GM12878 (cell line): ENCODE measurements around the gene TACR1. TPM values are rescaled to one million over a fixed set of nuclear protein-coding genes. Genes with fewer than 3 reads are reported as not detected.

ENCODE experiments used
- ATAC-seq: fragments of 200-7000 bp; cut with Tn5 transposase; 3 replicates; pipeline ENCODE4 v1.9.1; 2020; ENCODE audit warnings: mild to moderate bottlenecking, moderate library complexity
- BruUV-seq: library from RNA; stranded (reverse); fragments of 400-500 nt; replicated peaks from 2 replicates; lab custom pipeline; 2021; lab: Mats Ljungman, UMichigan
- CTCF ChIA-PET: fragments of 300-600 bp; sonication (Branson Sonifier 250); formaldehyde crosslinking; extraction: SDS; loops from one replicate; lab custom pipeline; 2021; ENCODE audit warnings: inconsistent platforms; lab: Yijun Ruan, JAX
- POLR2A ChIA-PET: fragments of 350-600 bp; formaldehyde crosslinking; extraction: SDS; loops from one replicate; lab custom pipeline; 2021; ENCODE audit warnings: inconsistent platforms; lab: Charles Lee
- RAD21 ChIA-PET: fragments of 300-600 bp; sonication (Branson Sonifier 250); formaldehyde crosslinking; loops from one replicate; lab custom pipeline; 2023; ENCODE audit warnings: antibody characterized with exemption; ENCODE audit not compliant: unreplicated experiment; lab: Charles Lee
- SMC1A ChIA-PET: fragments of 300-600 bp; sonication (Branson Sonifier 250); formaldehyde crosslinking; loops from one replicate; lab custom pipeline; 2023; ENCODE audit not compliant: unreplicated experiment, uncharacterized antibody; lab: Charles Lee
- DNase-seq: peaks from one replicate; pipeline ENCODE4 v3.0.0-alpha.2; 2011; ENCODE audit warnings: low read depth, low spot score
- FAIRE-seq: peaks from 3 replicates; lab custom pipeline; 2011; peaks lifted over from hg19 to GRCh38; lab: Jason Lieb, UNC
- H2AFZ ChIP-seq: 2 replicates; pipeline ENCODE4 v1.6.0; 2011; ENCODE audit warnings: low read depth, low read length, control low read depth; ENCODE audit not compliant: control insufficient read depth
- H3K27ac ChIP-seq: 2 replicates; pipeline ENCODE4 v1.5.1; 2011; ENCODE audit warnings: control low read depth; ENCODE audit not compliant: control insufficient read depth, insufficient read depth
- H3K27me3 ChIP-seq, 2 experiments: replicated peaks in 1 of 2; 2 replicates each; pipeline versions ENCODE4 v1.6.0 to v1.6.1; 2011; ENCODE audit warnings: low read length in 1 of 2; ENCODE audit not compliant: control insufficient read depth in 2 of 2, insufficient read depth in 2 of 2
- H3K36me3 ChIP-seq, 2 experiments: 2 replicates each; pipeline ENCODE4 v1.5.1; 2011; ENCODE audit warnings: low read length in 1 of 2; ENCODE audit not compliant: control insufficient read depth in 2 of 2, insufficient read depth in 2 of 2
- H3K4me1 ChIP-seq: 2 replicates; pipeline ENCODE4 v1.6.1; 2011; ENCODE audit warnings: mild to moderate bottlenecking, low read length, moderate library complexity, mixed read lengths; ENCODE audit not compliant: control insufficient read depth, insufficient read depth
- H3K4me2 ChIP-seq: 2 replicates; pipeline ENCODE4 v1.6.0; 2011; ENCODE audit warnings: control low read depth; ENCODE audit not compliant: control insufficient read depth, insufficient read depth
- H3K4me3 ChIP-seq: fragments of 200-600 bp; sonication (generic); 2 replicates; pipeline ENCODE4 v1.5.1; 2016
- H3K79me2 ChIP-seq: 2 replicates; pipeline ENCODE4 v1.6.0; 2011; ENCODE audit warnings: low read length; ENCODE audit not compliant: control insufficient read depth, insufficient read depth
- H3K9ac ChIP-seq: 2 replicates; pipeline ENCODE4 v1.8.0; 2011; ENCODE audit warnings: low read length, control low read depth, mixed read lengths; ENCODE audit not compliant: control insufficient read depth, insufficient read depth
- H3K9me3 ChIP-seq: replicated peaks from 3 replicates; pipeline ENCODE4 v1.5.1; 2011; ENCODE audit warnings: mild to moderate bottlenecking, low read length; ENCODE audit not compliant: control insufficient read depth, insufficient read depth
- H4K20me1 ChIP-seq: 2 replicates; pipeline ENCODE4 v1.6.0; 2011; ENCODE audit not compliant: control insufficient read depth, insufficient read depth
- ASH2L ChIP-seq: fragments of 300-600, 200-600 bp; sonication (generic); IDR thresholded peaks from 2 replicates; pipeline ENCODE4 v1.6.1; 2017; ENCODE audit warnings: low read depth, mild to moderate bottlenecking, borderline replicate concordance
- MYC ChIP-seq: IDR thresholded peaks from 2 replicates; pipeline ENCODE4 v1.6.1; 2011; ENCODE audit warnings: mild to moderate bottlenecking, low read length, moderate library complexity, inconsistent platforms; ENCODE audit not compliant: insufficient read depth, insufficient replicate concordance, insufficient read length, severe bottlenecking
- PRDM15 ChIP-seq: fragments of 450-650 bp; formaldehyde crosslinking; IDR thresholded peaks from 2 replicates; pipeline ENCODE4 v1.4.0; 2020; ENCODE audit warnings: mild to moderate bottlenecking, moderate library complexity
- SMAD5 ChIP-seq: IDR thresholded peaks from 2 replicates; pipeline ENCODE4 v1.6.1; 2016; ENCODE audit warnings: antibody characterized with exemption, low read depth
- SUZ12 ChIP-seq: fragments of 200-600 bp; sonication (generic); IDR thresholded peaks from one replicate; pipeline ENCODE4 v1.6.1; 2018; ENCODE audit warnings: antibody characterized with exemption, mild to moderate bottlenecking; ENCODE audit not compliant: unreplicated experiment
- ZNF622 ChIP-seq: fragments of 450-650 bp; IDR thresholded peaks from 2 replicates; pipeline ENCODE4 v1.6.1; 2017; ENCODE audit warnings: mild to moderate bottlenecking, inconsistent platforms
- WGBS: methylation state at CpG from one replicate; pipeline ENCODE4 v1.1.6; 2016; ENCODE audit warnings: low lambda C conversion rate; ENCODE audit not compliant: insufficient replicate concordance, insufficient coverage; ENCODE audit errors: missing lambda C conversion rate; 5-methylcytosine and 5-hydroxymethylcytosine counted together
- in situ Hi-C: fragments of 300-500 bp; cut with MboI; formaldehyde crosslinking; loops from 9 replicates; pipeline ENCODE4 v1.14.3; 2018; ENCODE audit warnings: mixed read lengths
- intact Hi-C: fragments of 100-400 bp; cut with micrococcal nuclease; formaldehyde crosslinking; loops from one replicate; pipeline ENCODE4 v1.14.2; 2022; ENCODE audit not compliant: unreplicated experiment
- polyA plus RNA-seq, 11 experiments: library from polyadenylated mRNA; depleted of rRNA in 4 of 11; unstranded in 6 of 11; stranded (reverse) in 5 of 11; fragments of >200 nt; fragmentation: Nextera tagmentation in 4 of 11; fragmentation: Illumina TruSeq in 1 of 11; extraction: Ambion mirVana in 4 of 11; extraction: Trizol in 1 of 11; gene quantifications; 1 replicate in 1 of 11; 2 replicates in 10 of 11; pipeline versions ENCODE4 v1.2.1 to v1.2.3, GENCODE V29; 2011 to 2016; ENCODE audit warnings: inconsistent platforms in 2 of 11, missing spikeins in 2 of 11, low read depth in 1 of 11
- total RNA-seq, 4 experiments: library from RNA; depleted of rRNA in 3 of 4; stranded (reverse); fragments of >200 nt in 3 of 4; fragmentation: Illumina TruSeq in 1 of 4; extraction: Trizol in 1 of 4; gene quantifications; 2 replicates each; pipeline versions ENCODE4 v1.2.1 to v1.2.3, GENCODE V29; 2013 to 2021

The TACR1 gene
- total and polyA plus RNA-seq, 10 of the 15 experiments (the other 5 are each of a cell fraction or from before 2014, with no cell fraction given): 0.04 to 1.4 (median 0.15) TPM

- ChIA-PET POLR2A (no interaction called here), RAD21 (no interaction called here), CTCF (no interaction called here), SMC1A (interaction anchor here (1.5 kb wide), 1 partner anchor 21 kb away, joined by 4 read pairs; no protein-coding TSS in a partner anchor)
- no peak for TF ChIP-seq ASH2L
- no peak for TF ChIP-seq MYC
- TF ChIP-seq SMAD5: no peak
- Histone ChIP-seq H3K4me2 (no peak overlapping the region), H3K79me2 (no peaks in the 10 kb centered on the region), H3K36me3 (no peaks in the 10 kb centered on the region), H3K4me3 (no peak overlapping the region), H4K20me1 (no peaks in the 10 kb centered on the region), H3K9me3 (no peaks in the 10 kb centered on the region), H3K4me1 (peaks cover 6% of the 10 kb centered on the region; the same call in 1 of the 2 replicates), H2AFZ (no peak overlapping the region), H3K9ac (no peak overlapping the region), H3K27ac (no peak overlapping the region), H3K27me3 (no peaks in the 10 kb centered on the region)
- FAIRE-seq (no peak), ATAC-seq (no peak), DNase-seq (no peak)
- intact Hi-C loops: no loop called here
- WGBS: 86% methylated on average over 6 of the region's 6 CpGs
- no TSS peak for BruUV-seq
- in situ Hi-C loops: no loop called here
Measured at GRCh38 chr2:75031171-75031570, 168.1 kb downstream of the TACR1 start.

DNA sequence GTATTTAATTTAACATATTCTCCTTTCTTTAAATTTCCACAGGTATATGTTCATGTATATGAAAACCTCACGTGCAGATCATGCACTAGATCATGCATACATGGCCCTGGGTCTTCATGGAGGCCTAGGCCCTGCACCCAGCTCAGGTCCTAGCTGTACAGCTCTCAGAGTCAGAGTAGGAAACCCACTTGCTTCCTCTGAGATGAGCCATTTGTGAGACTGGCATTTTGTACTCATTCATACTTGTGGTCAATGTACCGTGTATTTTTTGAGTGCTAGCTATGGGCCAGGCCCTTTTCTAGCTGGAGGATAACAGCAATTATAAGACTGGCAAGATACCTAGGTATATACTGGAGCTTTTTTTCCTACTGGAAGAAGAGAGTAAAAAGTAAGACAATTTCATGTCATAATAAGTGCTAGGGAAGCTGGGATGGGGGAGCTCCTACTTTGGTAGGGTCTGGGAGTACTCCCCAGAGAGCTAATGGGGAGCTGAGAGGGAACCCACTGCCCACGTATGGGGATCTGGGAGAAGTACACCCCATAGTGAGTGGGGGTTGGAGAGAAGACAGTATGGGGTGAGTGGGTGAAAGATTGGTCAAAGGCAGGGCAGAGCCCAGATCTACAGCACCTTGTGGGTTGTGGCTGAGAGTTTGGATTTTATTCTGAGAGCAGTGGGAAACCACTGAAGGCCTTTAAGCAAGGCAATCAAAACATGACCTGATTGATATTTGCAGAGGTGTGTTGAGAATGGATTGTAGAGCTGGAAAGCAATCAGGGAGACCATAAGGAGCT, 168.9 kb downstream of the TACR1 start:
- H3K4me1 ChIP-seq: peaks cover 6% of the 10 kb centered on the region; the same call in 1 of the 2 replicates
- ChIA-PET SMC1A (interaction anchor here (0.8 to 1.5 kb wide), 5 partner anchors 8 to 39 kb away, joined by 3 to 4 read pairs (median 4); no protein-coding TSS in a partner anchor), CTCF (interaction anchor here (1.3 to 1.6 kb wide), 2 partner anchors 11 to 22 kb away, joined by 4 to 10 read pairs; no protein-coding TSS in a partner anchor), RAD21 (interaction anchor here (0.7 kb wide), 1 partner anchor 13 kb away, joined by 3 read pairs; no protein-coding TSS in a partner anchor), POLR2A (interaction anchor here (0.6 kb wide), 1 partner anchor 564 kb away, joined by 5 read pairs; no protein-coding TSS in a partner anchor)
- H3K4me3 ChIP-seq: no peak overlapping the region
- no peak overlapping the region for H3K27ac ChIP-seq
- DNase-seq (no peak), FAIRE-seq (no peak), ATAC-seq (peak; percentile 63)
- in situ Hi-C loops: no loop called here
- no peak overlapping the region for H3K9ac ChIP-seq
- no peak overlapping the region for H3K4me2 ChIP-seq
- H3K79me2 ChIP-seq: no peaks in the 10 kb centered on the region
- intact Hi-C loops: no loop called here
- H3K27me3 ChIP-seq: no peaks in the 10 kb centered on the region
- H4K20me1 ChIP-seq: no peaks in the 10 kb centered on the region
- TF ChIP-seq SUZ12 (no peak), ZNF622 (no peak), PRDM15 (no peak)
- 26% methylated on average over 3 of the region's 3 CpGs for WGBS
- BruUV-seq: no TSS peak
- no peaks in the 10 kb centered on the region for H3K9me3 ChIP-seq
- H3K36me3 ChIP-seq: no peaks in the 10 kb centered on the region
- H2AFZ ChIP-seq: no peak overlapping the region
